HEK293T (cell line): Measurements from ENCODE around the gene KCNH4.

Experiments
- ARNT ChIP-seq: fragments of 450-650 bp; IDR thresholded peaks from 2 replicates; pipeline ENCODE4 v1.6.1; 2017; ENCODE audit warnings: mild to moderate bottlenecking
- BHLHE40 ChIP-seq: fragments of 450-650 bp; IDR thresholded peaks from 2 replicates; pipeline ENCODE4 v1.6.1; 2016; ENCODE audit warnings: mild to moderate bottlenecking, moderate library complexity, borderline replicate concordance
- ELF4 ChIP-seq: fragments of 450-650 bp; IDR thresholded peaks from 2 replicates; pipeline ENCODE4 v1.6.1; 2017; ENCODE audit warnings: antibody characterized with exemption
- FOXA1 ChIP-seq: fragments of 450-650 bp; IDR thresholded peaks from 2 replicates; pipeline ENCODE4 v1.6.1; 2016; ENCODE audit warnings: mild to moderate bottlenecking
- FOXK2 ChIP-seq: fragments of 450-650 bp; IDR thresholded peaks from 2 replicates; pipeline ENCODE4 v1.6.1; 2016; ENCODE audit warnings: mild to moderate bottlenecking
- FOXM1 ChIP-seq: fragments of 450-650 bp; IDR thresholded peaks from 2 replicates; pipeline ENCODE4 v1.6.1; 2017; ENCODE audit warnings: mild to moderate bottlenecking, borderline replicate concordance
- L3MBTL2 ChIP-seq: fragments of 450-650 bp; conservative IDR thresholded peaks from 2 replicates; pipeline ENCODE4 v1.6.1; 2016; ENCODE audit warnings: mild to moderate bottlenecking
- NFRKB ChIP-seq: fragments of 450-650 bp; IDR thresholded peaks from 2 replicates; pipeline ENCODE4 v1.6.1; 2016; ENCODE audit warnings: mild to moderate bottlenecking, moderate library complexity
- SP1 ChIP-seq: fragments of 450-650 bp; IDR thresholded peaks from 2 replicates; pipeline ENCODE4 v1.6.1; 2017
- SUZ12 ChIP-seq: fragments of 450-650 bp; IDR thresholded peaks from 2 replicates; pipeline ENCODE4 v1.6.1; 2016; ENCODE audit warnings: mild to moderate bottlenecking
- TARDBP ChIP-seq: fragments of 450-650 bp; IDR thresholded peaks from 2 replicates; pipeline ENCODE4 v1.6.1; 2016
- ZNF384 ChIP-seq: fragments of 450-650 bp; IDR thresholded peaks from 2 replicates; pipeline ENCODE4 v1.6.1; 2016

- no peak for TF ChIP-seq ELF4
- TF ChIP-seq SP1, result no peak
- no peak for TF ChIP-seq FOXK2
- TF ChIP-seq FOXA1, result no peak
- TF ChIP-seq NFRKB, result no peak
- TF ChIP-seq BHLHE40, result no peak
- TF ChIP-seq FOXM1, result no peak
- TF ChIP-seq L3MBTL2, result no peak
- no peak for TF ChIP-seq SUZ12
- no peak for TF ChIP-seq ARNT
- no peak for TF ChIP-seq TARDBP
- TF ChIP-seq ZNF384, result no peak
These were observed 39.6 kb downstream of the KCNH4 start for GRCh38 chr17:42141382-42141781.
